Muscle layer of duodenum (tissue), 2 donors: ENCODE data around the gene SPTBN4.

Experiments
- H3K27ac ChIP-seq: one replicate; pipeline ENCODE4 v1.7.0; 2013; ENCODE audit warnings: mild to moderate bottlenecking, low read length
- H3K27me3 ChIP-seq: one replicate; pipeline ENCODE4 v1.7.0; 2013; ENCODE audit warnings: low read depth, mild to moderate bottlenecking, control low read depth, low read length
- H3K36me3 ChIP-seq, 2 donors: one replicate each; pipeline ENCODE4 v1.7.0; 2013; ENCODE audit warnings: low read length in 2 of 2, control low read depth in 1 of 2, mild to moderate bottlenecking in 1 of 2; ENCODE audit not compliant: insufficient read depth in 2 of 2, control insufficient read depth in 1 of 2
- H3K4me1 ChIP-seq, 2 donors: one replicate each; pipeline ENCODE4 v1.7.0; 2013; ENCODE audit warnings: low read length in 2 of 2, mild to moderate bottlenecking in 2 of 2, control low read depth in 1 of 2, moderate library complexity in 1 of 2; ENCODE audit not compliant: insufficient read depth in 2 of 2, control insufficient read depth in 1 of 2
- H3K4me3 ChIP-seq, 2 donors: one replicate each; pipeline ENCODE4 v1.7.0; 2013; ENCODE audit warnings: low read length in 2 of 2, low read depth in 1 of 2, mild to moderate bottlenecking in 1 of 2
- H3K9me3 ChIP-seq, 2 donors: one replicate each; pipeline ENCODE4 v1.7.0; 2013; ENCODE audit warnings: low read length in 2 of 2, control low read depth in 1 of 2, mild to moderate bottlenecking in 1 of 2; ENCODE audit not compliant: control insufficient read depth in 1 of 2
- donor health status: healthy.

SPTBN4 gene

DNA sequence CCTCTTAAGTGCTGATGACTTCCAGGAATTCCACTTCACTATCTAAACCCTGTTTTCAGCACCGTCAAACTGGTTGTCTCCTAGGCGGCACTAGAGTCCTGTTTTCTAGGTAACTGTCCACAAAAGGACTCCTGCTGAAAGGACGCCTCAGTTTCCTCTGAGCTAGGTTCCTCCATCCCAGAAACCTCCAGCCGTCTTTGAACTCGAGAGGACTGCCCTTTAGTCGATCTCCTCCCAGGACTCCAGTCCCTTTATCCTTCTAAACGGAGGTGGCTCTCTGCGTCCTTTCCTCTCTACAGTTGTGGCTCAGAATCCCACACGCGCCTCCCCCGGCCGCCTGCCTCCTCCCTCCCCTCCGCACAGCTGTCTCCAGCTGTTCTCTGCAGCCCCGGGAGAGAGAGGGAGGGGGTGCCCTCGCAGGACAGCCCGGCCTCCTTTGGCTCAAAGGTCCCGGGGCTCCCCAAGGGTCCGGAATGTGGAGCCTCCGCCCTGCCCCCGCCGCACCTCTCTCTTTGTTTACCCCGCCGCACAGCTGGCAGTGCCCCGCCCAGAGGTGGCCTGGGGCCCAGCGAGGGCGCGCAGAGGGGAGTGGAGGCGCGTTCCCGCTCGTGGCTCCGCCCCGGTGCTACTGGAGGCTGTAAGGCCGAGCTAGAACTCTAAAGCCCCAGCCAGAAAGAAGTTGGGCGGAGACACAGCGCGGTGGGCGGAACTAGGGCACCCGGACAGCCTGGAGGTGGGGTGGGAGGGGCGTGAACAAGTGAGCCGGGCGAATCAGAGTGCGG is 136.8 kb downstream of the SPTBN4 start:
- no peaks in the 10 kb centered on the region for H3K36me3 ChIP-seq
- no peaks in the 10 kb centered on the region for H3K9me3 ChIP-seq
- H3K27me3 ChIP-seq = peaks cover 12% of the 10 kb centered on the region
- H3K27ac ChIP-seq = peak overlapping the region; percentile 90
- peak overlapping the region; percentile 53 to 69 for H3K4me3 ChIP-seq
- peaks cover 13 to 66% of the 10 kb centered on the region in 2 donors for H3K4me1 ChIP-seq

DNA sequence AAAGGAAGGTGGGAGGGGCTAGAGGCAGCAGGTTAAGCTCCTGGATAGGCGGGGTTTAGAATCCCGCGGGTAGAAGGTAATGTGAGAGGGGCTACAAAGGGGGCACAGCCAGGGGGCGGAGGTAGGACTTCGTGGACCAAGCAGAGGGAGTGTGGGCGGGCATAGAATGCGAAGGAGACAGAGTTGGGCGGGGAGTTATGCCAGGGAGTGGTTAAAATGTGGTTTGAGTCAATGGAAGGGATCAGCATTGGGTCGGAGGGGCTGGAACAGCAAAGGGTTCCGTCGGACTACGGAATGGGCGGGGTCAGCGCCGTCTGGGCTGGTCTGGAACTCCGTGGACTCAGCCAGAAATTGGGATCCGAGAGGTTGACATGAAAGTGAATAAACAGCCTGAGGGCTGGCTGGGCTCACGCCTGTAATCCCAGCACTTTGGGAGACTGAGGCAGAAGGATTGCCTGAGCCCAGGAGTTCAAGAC is 137.4 kb downstream of the SPTBN4 start:
- no peaks in the 10 kb centered on the region for H3K9me3 ChIP-seq
- no peaks in the 10 kb centered on the region for H3K36me3 ChIP-seq
- H3K27ac ChIP-seq = no peak overlapping the region
- peaks cover 7% of the 10 kb centered on the region for H3K27me3 ChIP-seq
- H3K4me3 ChIP-seq = peak overlapping the region; percentile 53 to 69
- H3K4me1 ChIP-seq = peaks cover 13 to 63% of the 10 kb centered on the region in 2 donors

DNA sequence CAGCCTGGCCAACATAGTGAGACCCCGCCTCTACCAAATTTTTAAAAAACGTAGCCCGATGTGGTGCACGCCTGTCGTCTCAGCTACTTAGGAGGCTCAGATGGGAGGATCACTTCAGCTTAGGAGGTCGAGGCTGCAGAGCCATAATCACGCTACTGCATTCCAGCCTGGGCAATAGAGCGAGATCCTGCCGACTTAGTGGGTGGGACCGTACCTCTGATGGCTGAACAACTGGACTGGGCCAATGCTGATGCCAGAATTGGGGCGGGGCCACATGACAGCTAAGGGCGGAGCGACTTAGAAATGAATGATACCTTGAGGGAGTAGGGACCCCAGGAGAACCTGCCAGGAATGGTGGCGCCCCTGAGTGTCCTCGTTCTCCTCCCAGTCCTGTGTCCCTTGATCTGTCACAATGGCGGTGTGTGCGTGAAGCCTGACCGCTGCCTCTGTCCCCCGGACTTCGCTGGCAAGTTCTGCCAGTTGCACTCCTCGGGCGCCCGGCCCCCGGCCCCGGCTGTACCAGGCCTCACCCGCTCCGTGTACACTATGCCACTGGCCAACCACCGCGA is 137.9 kb downstream of the SPTBN4 start:
- H3K27me3 ChIP-seq = peaks cover 5% of the 10 kb centered on the region
- H3K4me1 ChIP-seq = peaks cover 13 to 61% of the 10 kb centered on the region in 2 donors
- peak overlapping the region; percentile 26 to 69 for H3K4me3 ChIP-seq
- H3K9me3 ChIP-seq = no peaks in the 10 kb centered on the region
- no peak overlapping the region for H3K27ac ChIP-seq
- no peaks in the 10 kb centered on the region for H3K36me3 ChIP-seq

DNA sequence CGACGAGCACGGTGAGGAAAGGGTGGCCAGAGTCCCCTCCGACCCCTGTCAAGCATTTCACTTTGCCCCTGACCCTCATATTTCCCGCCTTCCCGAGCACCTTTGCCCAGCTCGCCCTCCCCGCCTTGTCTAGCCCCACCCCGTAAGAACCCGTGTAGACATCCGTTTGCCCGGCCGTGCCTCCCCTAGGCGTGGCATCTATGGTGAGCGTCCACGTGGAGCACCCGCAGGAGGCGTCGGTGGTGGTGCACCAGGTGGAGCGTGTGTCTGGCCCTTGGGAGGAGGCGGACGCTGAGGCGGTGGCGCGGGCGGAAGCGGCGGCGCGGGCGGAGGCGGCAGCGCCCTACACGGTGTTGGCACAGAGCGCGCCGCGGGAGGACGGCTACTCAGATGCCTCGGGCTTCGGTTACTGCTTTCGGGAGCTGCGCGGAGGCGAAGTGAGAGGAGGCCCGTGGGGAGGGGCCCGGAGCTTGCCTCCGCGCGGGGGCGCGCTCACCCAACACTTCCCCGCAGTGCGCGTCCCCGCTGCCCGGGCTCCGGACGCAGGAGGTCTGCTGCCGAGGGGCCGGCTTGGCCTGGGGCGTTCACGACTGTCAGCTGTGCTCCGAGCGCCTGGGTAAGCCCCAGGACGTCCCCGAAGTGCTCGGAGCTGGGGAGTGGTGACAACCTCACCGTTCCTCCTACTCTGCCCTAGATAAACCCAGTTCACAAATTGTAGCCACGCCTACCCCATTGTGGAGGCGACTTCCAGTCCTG is 138.6 kb downstream of the SPTBN4 start:
- Histone ChIP-seq H3K27me3 (peaks cover 5% of the 10 kb centered on the region), H3K9me3 (no peaks in the 10 kb centered on the region), H3K4me3 (peak overlapping the region; percentile 55 to 62), H3K4me1 (peaks cover 13 to 62% of the 10 kb centered on the region in 2 donors), H3K27ac (peak overlapping the region; percentile 80), H3K36me3 (no peaks in the 10 kb centered on the region)

DNA sequence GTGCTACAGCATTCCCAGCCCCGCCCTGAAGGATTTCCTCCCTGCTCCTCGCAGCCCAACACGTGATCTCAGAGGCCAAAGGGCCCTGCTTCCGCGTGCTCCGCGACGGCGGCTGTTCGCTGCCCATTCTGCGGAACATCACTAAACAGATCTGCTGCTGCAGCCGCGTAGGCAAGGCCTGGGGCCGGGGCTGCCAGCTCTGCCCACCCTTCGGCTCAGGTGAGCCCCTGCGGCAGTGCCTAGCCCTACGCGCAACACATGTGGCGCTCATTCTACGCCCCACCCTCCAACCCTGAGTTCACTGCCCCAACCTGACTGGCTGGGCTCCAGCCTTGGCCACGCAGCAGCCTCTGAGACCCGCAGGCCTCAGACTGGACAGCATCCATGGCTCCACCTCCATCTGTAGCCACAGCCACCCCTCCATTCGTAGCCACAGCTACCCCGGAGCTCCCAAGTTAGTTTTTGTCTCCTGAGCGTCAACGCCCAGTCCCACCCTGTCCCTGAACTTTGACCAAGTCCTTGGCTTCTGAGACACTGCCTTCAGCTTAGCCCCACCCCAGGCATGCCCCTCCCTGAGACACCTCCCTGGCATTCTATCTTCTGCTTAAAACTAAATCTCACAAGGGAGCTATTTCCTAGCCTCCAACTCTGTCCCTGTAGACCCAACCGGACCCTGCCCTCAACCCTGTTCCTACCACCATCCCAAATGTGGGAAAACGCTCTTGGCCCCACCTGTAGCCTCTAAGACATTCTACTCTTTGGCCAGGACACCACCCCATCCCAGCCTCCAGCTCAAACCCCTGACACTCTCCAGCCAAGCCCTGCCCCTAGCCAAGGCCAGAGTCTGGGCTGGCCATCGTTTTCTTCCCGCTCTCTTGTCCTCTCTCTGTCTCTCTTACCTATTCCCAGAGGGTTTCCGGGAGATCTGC is 140.8 kb downstream of the SPTBN4 start:
- H3K27me3 ChIP-seq = no peaks in the 10 kb centered on the region
- H3K27ac ChIP-seq = no peak overlapping the region
- H3K36me3 ChIP-seq = no peaks in the 10 kb centered on the region
- no peaks in the 10 kb centered on the region for H3K9me3 ChIP-seq
- no peak overlapping the region for H3K4me3 ChIP-seq
- peaks cover 13 to 48% of the 10 kb centered on the region in 2 donors for H3K4me1 ChIP-seq

DNA sequence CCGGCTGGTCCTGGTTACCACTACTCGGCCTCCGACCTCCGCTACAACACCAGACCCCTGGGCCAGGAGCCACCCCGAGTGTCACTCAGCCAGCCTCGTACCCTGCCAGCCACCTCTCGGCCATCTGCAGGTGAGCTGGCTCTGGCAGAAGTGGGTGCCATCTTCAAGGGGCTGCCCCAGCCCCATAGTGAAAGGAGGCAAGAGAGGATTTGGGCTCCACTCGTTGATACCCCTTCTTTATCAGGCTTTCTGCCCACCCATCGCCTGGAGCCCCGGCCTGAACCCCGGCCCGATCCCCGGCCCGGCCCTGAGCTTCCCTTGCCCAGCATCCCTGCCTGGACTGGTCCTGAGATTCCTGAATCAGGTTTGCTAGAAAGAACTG is 141.4 kb downstream of the SPTBN4 start:
- Histone ChIP-seq H3K4me3 (no peak overlapping the region), H3K27me3 (no peaks in the 10 kb centered on the region), H3K4me1 (peaks cover 6 to 44% of the 10 kb centered on the region in 2 donors), H3K9me3 (no peaks in the 10 kb centered on the region), H3K27ac (no peak overlapping the region), H3K36me3 (no peaks in the 10 kb centered on the region)

DNA sequence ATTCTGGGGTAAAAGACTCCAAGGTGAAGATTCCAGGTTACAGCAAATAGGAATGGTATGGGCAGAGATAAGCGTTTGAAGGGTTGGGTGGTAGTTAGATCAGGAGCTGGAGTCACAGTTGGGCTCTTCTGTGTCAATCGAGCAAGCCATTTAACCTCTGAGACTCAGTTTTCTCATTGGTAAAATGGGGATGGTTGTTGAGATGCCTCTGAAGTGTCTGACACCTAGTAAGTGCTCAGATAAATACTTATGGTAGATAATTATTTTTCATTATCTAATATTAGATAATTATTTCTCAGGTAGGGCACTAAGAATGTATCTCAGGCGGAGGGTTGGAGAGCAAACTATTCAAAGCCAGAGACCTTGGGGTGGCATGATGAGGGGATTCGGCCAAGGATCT is 142.2 kb downstream of the SPTBN4 start:
- no peak overlapping the region for H3K27ac ChIP-seq
- no peaks in the 10 kb centered on the region for H3K9me3 ChIP-seq
- H3K36me3 ChIP-seq = no peaks in the 10 kb centered on the region
- H3K27me3 ChIP-seq = no peaks in the 10 kb centered on the region
- H3K4me1 ChIP-seq = peaks cover 4 to 40% of the 10 kb centered on the region in 2 donors
- H3K4me3 ChIP-seq = peak overlapping the region; percentile 33 to 38

DNA sequence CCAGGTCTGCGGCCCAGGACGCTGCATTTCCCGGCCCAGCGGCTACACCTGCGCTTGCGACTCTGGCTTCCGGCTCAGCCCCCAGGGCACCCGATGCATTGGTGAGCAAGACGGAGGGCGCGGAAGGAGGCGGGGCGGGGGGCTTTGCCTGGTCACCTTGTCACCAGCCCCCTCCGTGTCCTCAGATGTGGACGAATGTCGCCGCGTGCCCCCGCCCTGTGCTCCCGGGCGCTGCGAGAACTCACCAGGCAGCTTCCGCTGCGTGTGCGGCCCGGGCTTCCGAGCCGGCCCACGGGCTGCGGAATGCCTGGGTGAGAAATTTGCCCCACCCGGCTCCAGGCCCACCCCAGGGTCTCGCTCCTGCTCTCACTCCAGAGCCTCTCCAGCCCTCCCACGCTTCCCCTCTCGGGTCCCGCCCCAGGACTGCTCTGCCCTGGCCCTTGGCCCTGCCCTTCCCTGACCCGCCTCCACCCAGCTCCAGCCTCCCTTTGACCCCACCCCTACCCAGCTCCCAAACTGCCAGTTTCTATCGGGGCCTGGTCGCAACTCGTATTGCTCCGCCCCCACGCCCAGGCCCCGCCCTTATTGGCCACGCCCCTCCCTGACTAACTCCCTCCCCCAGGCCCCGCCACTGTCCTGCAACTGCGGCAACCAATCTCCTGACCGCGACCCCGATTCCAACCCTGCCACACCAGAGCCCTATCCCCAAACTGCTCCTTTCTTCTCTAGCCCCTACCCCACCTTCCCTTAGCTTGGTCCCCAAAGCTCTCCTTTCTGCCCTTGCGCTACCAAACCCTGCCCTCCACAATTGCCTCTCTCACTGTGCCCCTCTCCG is 143.0 kb downstream of the SPTBN4 start:
- Histone ChIP-seq H3K27ac (peak overlapping the region; percentile 51), H3K9me3 (no peaks in the 10 kb centered on the region), H3K4me1 (peaks cover under 1 to 36% of the 10 kb centered on the region in 2 donors), H3K4me3 (peak overlapping the region; percentile 33 to 38), H3K36me3 (no peaks in the 10 kb centered on the region), H3K27me3 (no peaks in the 10 kb centered on the region)

DNA sequence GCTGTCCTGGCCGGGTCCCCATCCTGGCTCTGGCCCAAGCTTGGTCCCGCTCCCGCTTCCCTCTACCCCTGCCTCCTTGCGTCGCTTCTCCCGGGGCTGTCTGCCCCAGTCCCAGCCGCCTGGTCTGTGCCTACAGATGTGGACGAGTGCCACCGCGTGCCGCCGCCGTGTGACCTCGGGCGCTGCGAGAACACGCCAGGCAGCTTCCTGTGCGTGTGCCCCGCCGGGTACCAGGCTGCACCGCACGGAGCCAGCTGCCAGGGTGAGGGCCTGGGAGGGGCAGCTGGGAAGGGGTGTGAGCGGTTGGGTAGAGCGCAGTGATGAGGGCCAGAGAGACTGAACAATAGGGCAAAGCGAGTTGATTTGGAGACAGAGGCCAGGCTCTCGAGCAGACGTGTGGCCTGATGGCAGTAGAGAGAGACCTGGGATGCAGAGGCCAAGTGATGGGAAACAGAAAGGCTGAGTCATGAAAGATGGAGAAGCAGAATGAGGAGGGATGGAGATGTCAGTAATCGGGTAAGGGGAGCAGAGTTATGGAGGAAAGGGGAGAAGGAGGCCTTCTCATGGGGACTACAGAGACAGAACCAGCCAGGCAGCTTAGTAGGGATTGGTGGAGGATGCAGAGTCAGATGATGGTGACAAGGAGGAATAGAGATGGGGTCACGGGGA is 143.7 kb downstream of the SPTBN4 start:
- Histone ChIP-seq H3K27ac (peak overlapping the region; percentile 51), H3K4me3 (peak overlapping the region; percentile 23 to 38), H3K9me3 (no peaks in the 10 kb centered on the region), H3K27me3 (no peaks in the 10 kb centered on the region), H3K4me1 (peaks cover 0 to 28% of the 10 kb centered on the region in 2 donors), H3K36me3 (no peaks in the 10 kb centered on the region)

DNA sequence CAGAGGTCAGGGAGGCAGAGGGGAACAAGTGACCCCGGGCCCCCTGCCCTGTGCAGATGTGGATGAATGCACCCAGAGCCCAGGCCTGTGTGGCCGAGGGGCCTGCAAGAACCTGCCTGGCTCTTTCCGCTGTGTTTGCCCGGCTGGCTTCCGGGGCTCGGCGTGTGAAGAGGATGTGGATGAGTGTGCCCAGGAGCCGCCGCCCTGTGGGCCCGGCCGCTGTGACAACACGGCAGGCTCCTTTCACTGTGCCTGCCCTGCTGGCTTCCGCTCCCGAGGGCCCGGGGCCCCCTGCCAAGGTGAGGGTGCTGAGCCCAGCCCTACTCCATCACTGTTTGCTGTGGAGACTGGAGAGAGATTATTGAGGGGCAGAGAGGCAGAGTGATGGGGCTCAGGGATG is 144.3 kb downstream of the SPTBN4 start:
- Histone ChIP-seq H3K36me3 (no peaks in the 10 kb centered on the region), H3K27ac (no peak overlapping the region), H3K4me1 (peaks cover 0 to 23% of the 10 kb centered on the region in 2 donors), H3K4me3 (no peak overlapping the region), H3K9me3 (no peaks in the 10 kb centered on the region), H3K27me3 (no peaks in the 10 kb centered on the region)
